ENCODE data around the gene KLF12. TPM values are rescaled to one million over a fixed set of nuclear protein-coding genes. Genes with fewer than 3 reads are reported as not detected.

The KLF12 gene
- total RNA-seq, 1 experiment from 2014 or later, result 7.2 TPM

DNA sequence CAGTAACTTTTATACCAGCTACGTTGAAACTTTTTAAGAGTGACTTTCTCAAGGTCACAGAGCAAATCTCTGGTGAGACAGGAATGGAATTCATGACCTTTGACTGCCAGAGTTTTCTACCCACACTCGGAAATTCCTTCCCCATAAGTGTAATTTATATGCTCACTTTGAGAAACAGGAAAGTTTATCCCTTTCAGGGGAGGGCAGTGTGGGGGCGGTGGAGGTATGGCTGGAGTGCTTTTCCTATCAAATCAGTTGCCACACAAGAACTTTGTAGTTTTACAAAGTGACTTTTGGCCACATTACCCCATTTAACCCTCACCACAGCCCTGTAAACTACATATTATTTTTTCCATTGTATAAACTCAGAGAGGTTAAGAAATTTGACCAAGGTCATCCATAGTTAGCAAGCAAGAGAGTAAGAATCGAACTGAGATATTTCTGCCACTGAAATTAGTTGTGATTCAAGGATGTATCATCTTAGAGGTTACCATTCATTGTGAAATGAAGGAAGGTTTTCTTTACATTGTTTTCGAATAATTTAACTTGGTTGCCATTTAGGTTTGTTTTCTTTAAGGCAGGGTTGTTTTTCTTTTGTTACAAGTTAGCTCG, 5.9 kb downstream of the KLF12 start:
- peaks cover 24% of the 10 kb centered on the region for H3K4me1 Mint-ChIP-seq (ENCODE audit: insufficient read depth, unreplicated experiment)
- H3K9me3 Mint-ChIP-seq (ENCODE audit: unreplicated experiment), result no peaks in the 10 kb centered on the region
- POLR2A ChIA-PET, result interaction anchor here (1.2 kb wide), 1 partner anchor 20 kb away, joined by 3 read pairs; no protein-coding TSS in a partner anchor
- no TSS peak for BruUV-seq (replicated peaks)
- H3K36me3 Mint-ChIP-seq (ENCODE audit: insufficient read depth, unreplicated experiment), result peaks cover 2% of the 10 kb centered on the region
- intact Hi-C loops (cut with micrococcal nuclease), result no loop called here
- TF ChIP-seq, protein P1, sequence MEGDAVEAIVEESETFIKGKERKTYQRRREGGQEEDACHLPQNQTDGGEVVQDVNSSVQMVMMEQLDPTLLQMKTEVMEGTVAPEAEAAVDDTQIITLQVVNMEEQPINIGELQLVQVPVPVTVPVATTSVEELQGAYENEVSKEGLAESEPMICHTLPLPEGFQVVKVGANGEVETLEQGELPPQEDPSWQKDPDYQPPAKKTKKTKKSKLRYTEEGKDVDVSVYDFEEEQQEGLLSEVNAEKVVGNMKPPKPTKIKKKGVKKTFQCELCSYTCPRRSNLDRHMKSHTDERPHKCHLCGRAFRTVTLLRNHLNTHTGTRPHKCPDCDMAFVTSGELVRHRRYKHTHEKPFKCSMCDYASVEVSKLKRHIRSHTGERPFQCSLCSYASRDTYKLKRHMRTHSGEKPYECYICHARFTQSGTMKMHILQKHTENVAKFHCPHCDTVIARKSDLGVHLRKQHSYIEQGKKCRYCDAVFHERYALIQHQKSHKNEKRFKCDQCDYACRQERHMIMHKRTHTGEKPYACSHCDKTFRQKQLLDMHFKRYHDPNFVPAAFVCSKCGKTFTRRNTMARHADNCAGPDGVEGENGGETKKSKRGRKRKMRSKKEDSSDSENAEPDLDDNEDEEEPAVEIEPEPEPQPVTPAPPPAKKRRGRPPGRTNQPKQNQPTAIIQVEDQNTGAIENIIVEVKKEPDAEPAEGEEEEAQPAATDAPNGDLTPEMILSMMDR (IDR thresholded peaks at IDR 0.05; ENCODE audit: unreplicated experiment), result no peak
- CTCF ChIA-PET, result interaction anchor here (0.6 to 1.5 kb wide), 2 partner anchors 372 to 1090 kb away, joined by 3 to 4 read pairs; no protein-coding TSS in a partner anchor
- no peak overlapping the region for H3K4me3 Mint-ChIP-seq (ENCODE audit: unreplicated experiment)
- H3K27me3 Mint-ChIP-seq (ENCODE audit: insufficient read depth, unreplicated experiment), result no peaks in the 10 kb centered on the region
- peak; percentile 29 for DNase-seq (ENCODE audit: unreplicated experiment)
- H3K27ac Mint-ChIP-seq (ENCODE audit: low read depth, unreplicated experiment), result peak overlapping the region; percentile 46

DNA sequence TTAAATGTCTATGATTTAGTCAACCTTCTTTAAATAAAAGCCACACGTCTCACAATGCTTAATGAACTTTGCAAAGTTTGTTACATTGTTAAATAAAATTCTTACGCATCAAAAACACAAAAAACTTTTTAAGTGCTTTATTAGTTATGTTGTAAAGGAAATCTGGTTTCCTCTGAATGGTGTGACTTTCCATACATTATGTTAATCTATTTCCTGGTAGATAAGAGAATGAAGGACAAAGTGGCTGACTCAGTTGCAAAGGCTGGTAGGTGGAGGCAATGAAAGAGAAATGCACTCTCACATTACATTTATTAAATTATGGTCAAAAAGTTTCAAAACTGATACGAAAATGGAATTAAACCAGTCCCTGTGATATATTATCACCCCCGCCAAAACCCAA, 15.9 kb downstream of the KLF12 start:
- H3K27ac Mint-ChIP-seq (ENCODE audit: low read depth, unreplicated experiment), result no peak overlapping the region
- H3K9me3 Mint-ChIP-seq (ENCODE audit: unreplicated experiment), result peaks cover 33% of the 10 kb centered on the region
- no peaks in the 10 kb centered on the region for H3K27me3 Mint-ChIP-seq (ENCODE audit: insufficient read depth, unreplicated experiment)
- H3K4me1 Mint-ChIP-seq (ENCODE audit: insufficient read depth, unreplicated experiment), result no peaks in the 10 kb centered on the region
- CTCF ChIA-PET, result no interaction called here
- TF ChIP-seq, protein P1 (IDR thresholded peaks at IDR 0.05; ENCODE audit: unreplicated experiment), result no peak
- no peak overlapping the region for H3K4me3 Mint-ChIP-seq (ENCODE audit: unreplicated experiment)
- intact Hi-C loops (cut with micrococcal nuclease), result no loop called here
- DNase-seq (ENCODE audit: unreplicated experiment), result no peak
- POLR2A ChIA-PET, result interaction anchor here (0.7 kb wide), 1 partner anchor 70 kb away, joined by 3 read pairs; no protein-coding TSS in a partner anchor
- H3K36me3 Mint-ChIP-seq (ENCODE audit: insufficient read depth, unreplicated experiment), result no peaks in the 10 kb centered on the region
- BruUV-seq (replicated peaks), result no TSS peak

- CTCF ChIA-PET, result no interaction called here
- no TSS peak for BruUV-seq (replicated peaks)
- intact Hi-C loops (cut with micrococcal nuclease), result no loop called here
- Mint-ChIP-seq H3K27me3 (ENCODE audit: insufficient read depth, unreplicated experiment) (no peaks in the 10 kb centered on the region), H3K4me1 (ENCODE audit: insufficient read depth, unreplicated experiment) (no peaks in the 10 kb centered on the region), H3K4me3 (ENCODE audit: unreplicated experiment) (no peak overlapping the region), H3K36me3 (ENCODE audit: insufficient read depth, unreplicated experiment) (no peaks in the 10 kb centered on the region), H3K9me3 (ENCODE audit: unreplicated experiment) (peaks cover 33% of the 10 kb centered on the region), H3K27ac (ENCODE audit: low read depth, unreplicated experiment) (no peak overlapping the region)
- no peak for DNase-seq (ENCODE audit: unreplicated experiment)
- POLR2A ChIA-PET, result no interaction called here
- TF ChIP-seq, protein P1 (IDR thresholded peaks at IDR 0.05; ENCODE audit: unreplicated experiment), result no peak
Observed at GRCh38 chr13:74117207-74117705, 16.9 kb downstream of the KLF12 start.

GRCh38 chr13:74115133-74115532, 19.1 kb downstream of the KLF12 start:
- Mint-ChIP-seq H3K27me3 (ENCODE audit: insufficient read depth, unreplicated experiment) (no peaks in the 10 kb centered on the region), H3K9me3 (ENCODE audit: unreplicated experiment) (peaks cover 33% of the 10 kb centered on the region), H3K4me1 (ENCODE audit: insufficient read depth, unreplicated experiment) (peaks cover 4% of the 10 kb centered on the region), H3K27ac (ENCODE audit: low read depth, unreplicated experiment) (peak overlapping the region; percentile 39), H3K36me3 (ENCODE audit: insufficient read depth, unreplicated experiment) (no peaks in the 10 kb centered on the region), H3K4me3 (ENCODE audit: unreplicated experiment) (no peak overlapping the region)
- ChIA-PET POLR2A (interaction anchor here (0.5 kb wide), 1 partner anchor 20 kb away, joined by 3 read pairs; no protein-coding TSS in a partner anchor), CTCF (no interaction called here)
- DNase-seq (ENCODE audit: unreplicated experiment), result no peak
- intact Hi-C loops (cut with micrococcal nuclease), result no loop called here
- no TSS peak for BruUV-seq (replicated peaks)
- TF ChIP-seq, protein P1 (IDR thresholded peaks at IDR 0.05; ENCODE audit: unreplicated experiment), result no peak

All from MCF 10A (cell line).